PFSK-1 (cell line): ENCODE measurements around the gene CAB39L.

Source experiments
- TAF1 ChIP-seq: IDR thresholded peaks from 2 replicates; pipeline ENCODE4 v1.6.1; 2012; ENCODE audit warnings: low read length, control low read depth, borderline replicate concordance; ENCODE audit not compliant: insufficient read depth
- TF ChIP-seq, protein P1 (sequence below), 2 experiments: IDR thresholded peaks; 2 replicates each; pipeline versions ENCODE4 v1.6.1 to v1.8.0; 2011 to 2012; ENCODE audit warnings: low read depth in 2 of 2, low read length in 2 of 2, control low read depth in 1 of 2, inconsistent platforms in 1 of 2, mild to moderate bottlenecking in 1 of 2, moderate library complexity in 1 of 2; ENCODE audit not compliant: insufficient read depth in 1 of 2

DNA sequence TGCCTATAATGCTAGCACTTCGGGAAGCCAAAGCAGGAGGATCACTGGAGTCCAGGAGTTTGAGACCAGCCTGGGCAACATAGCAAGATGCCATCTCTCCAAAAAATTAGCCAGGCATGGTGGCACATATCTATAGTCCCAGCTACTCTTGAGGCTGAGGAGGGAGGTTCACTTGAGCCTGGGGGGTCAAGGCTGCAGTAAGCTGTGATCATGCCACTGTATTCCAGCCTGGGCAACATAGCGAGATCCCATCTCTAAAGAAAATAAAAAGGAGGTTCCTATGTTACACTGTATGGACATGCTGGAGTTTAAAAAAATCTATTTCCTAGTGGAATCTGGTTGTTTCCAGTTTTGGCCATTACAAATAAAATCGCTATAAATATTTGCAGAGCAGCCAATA lies 2.6 kb downstream of the CAB39L start:
- TF ChIP-seq, protein P1, sequence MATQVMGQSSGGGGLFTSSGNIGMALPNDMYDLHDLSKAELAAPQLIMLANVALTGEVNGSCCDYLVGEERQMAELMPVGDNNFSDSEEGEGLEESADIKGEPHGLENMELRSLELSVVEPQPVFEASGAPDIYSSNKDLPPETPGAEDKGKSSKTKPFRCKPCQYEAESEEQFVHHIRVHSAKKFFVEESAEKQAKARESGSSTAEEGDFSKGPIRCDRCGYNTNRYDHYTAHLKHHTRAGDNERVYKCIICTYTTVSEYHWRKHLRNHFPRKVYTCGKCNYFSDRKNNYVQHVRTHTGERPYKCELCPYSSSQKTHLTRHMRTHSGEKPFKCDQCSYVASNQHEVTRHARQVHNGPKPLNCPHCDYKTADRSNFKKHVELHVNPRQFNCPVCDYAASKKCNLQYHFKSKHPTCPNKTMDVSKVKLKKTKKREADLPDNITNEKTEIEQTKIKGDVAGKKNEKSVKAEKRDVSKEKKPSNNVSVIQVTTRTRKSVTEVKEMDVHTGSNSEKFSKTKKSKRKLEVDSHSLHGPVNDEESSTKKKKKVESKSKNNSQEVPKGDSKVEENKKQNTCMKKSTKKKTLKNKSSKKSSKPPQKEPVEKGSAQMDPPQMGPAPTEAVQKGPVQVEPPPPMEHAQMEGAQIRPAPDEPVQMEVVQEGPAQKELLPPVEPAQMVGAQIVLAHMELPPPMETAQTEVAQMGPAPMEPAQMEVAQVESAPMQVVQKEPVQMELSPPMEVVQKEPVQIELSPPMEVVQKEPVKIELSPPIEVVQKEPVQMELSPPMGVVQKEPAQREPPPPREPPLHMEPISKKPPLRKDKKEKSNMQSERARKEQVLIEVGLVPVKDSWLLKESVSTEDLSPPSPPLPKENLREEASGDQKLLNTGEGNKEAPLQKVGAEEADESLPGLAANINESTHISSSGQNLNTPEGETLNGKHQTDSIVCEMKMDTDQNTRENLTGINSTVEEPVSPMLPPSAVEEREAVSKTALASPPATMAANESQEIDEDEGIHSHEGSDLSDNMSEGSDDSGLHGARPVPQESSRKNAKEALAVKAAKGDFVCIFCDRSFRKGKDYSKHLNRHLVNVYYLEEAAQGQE (IDR thresholded peaks at IDR 0.05; ENCODE audit: insufficient read depth in 1 of 2, low read depth in 2 of 2, low read length in 2 of 2), result no peak
- no peak for TF ChIP-seq TAF1
